Measurements from ENCODE around the gene ARG2.
"Not testable (repeated sequence)": the region's sequence is repeated elsewhere in the genome, so short reads cannot be mapped to it uniquely, and the experiment has no call there.

Gene ARG2

GRCh38 chr14:67595392-67595791 is 24.3 kb upstream of the ARG2 start:
- Histone ChIP-seq H3K27ac (no peak overlapping the region), H3K36me3 (ENCODE audit: control insufficient read depth, insufficient read depth, low read length) (no peaks in the 10 kb centered on the region), H3K4me3 (ENCODE audit: low read depth, low read length) (no peak overlapping the region), H3K79me2 (no peaks in the 10 kb centered on the region), H3K4me1 (no peaks in the 10 kb centered on the region), H3K27me3 (ENCODE audit: control insufficient read depth, insufficient read depth, low read length) (no peaks in the 10 kb centered on the region), H3K9ac (no peak overlapping the region), H3K9me3 (ENCODE audit: control insufficient read depth, low read length) (no peaks in the 10 kb centered on the region), H2AFZ (no peak overlapping the region), H3K4me2 (ENCODE audit: low read length) (no peak overlapping the region)
- no peak for TF ChIP-seq CTCF (IDR thresholded peaks at IDR 0.05)

DNA sequence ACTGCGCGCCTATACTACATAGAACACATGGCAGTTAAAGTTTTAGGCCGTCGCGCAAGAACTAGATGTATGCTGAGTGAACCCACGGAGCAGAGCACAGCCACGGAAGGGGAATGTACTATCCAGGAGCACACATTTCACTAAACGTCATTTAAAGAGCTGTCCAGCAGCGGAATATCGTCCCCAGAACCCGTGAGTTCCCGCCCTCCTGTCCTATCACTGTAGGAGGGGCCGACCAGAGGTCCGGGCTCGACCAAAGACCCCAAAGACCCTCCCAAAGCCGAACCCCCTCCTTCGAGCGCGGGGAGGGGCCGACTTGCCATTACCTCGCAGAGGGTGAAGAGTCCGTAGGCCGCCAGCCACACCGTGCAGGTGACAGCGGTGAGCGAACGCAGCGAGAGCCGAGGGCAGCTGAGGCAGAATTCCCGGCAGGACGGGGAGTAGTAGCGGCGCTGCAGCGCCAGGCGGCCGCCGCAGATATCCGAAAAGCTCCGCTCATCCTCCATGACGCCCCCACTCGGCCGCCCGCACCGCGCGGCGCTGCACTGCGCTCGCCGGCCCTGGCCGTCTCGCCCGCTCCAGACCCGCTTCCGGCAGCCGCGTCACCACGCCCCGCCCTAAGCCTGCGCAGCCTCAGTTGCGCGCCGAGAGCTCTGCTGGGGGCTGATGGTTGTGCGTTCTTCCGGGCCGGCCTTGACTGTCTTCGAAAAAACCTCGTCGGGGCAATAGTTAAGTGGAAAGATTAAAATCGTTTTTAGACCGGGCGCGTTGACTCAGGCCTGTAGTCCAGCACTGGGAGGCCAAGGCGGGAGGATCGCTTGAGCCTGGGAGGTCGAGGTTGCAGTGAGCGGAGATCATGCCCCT is 19.8 kb upstream of the ARG2 start, which contains the start of gene PIGH:
Gene PIGH (minus strand): TSS at position 571 of the 864 bp plus-strand sequence. CDS start 65 bp downstream, at position 506.
- Histone ChIP-seq H2AFZ (peak within 1 kb of the TSS; percentile 98), H3K4me3 (ENCODE audit: low read depth, low read length) (peak within 1 kb of the TSS; percentile 81), H3K27ac (peak within 1 kb of the TSS; percentile 92), H3K79me2 (no peaks in the 10 kb centered on the region), H3K4me2 (ENCODE audit: low read length) (peak within 1 kb of the TSS; percentile 75), H3K9ac (peak within 1 kb of the TSS; percentile 49), H3K9me3 (ENCODE audit: control insufficient read depth, low read length) (no peaks in the 10 kb centered on the region), H3K36me3 (ENCODE audit: control insufficient read depth, insufficient read depth, low read length) (no peaks in the 10 kb centered on the region), H3K27me3 (ENCODE audit: control insufficient read depth, insufficient read depth, low read length) (no peaks in the 10 kb centered on the region), H3K4me1 (no peaks in the 10 kb centered on the region)
- TF ChIP-seq CTCF (IDR thresholded peaks at IDR 0.05): peak; percentile 73

DNA sequence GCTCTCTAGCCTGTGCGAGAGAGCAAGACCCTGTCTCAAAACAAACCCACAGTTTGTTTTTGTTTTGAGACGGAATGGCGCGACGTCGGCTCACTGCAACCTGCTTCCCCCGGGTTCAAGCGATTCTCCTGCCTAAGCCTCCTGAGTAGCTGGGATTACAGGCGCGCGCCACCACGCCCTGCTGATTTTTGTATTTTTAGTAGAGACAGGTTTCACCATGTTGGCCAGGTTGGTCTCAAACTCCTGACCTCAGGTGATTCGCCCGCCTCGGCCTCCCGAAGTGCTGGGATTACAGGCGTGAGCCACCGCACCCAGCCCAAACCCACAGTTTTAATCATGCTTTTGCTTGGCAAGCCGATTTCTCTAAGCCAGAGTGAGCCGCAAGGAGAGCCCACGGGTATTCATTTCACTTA is 19.2 kb upstream of the ARG2 start:
- Histone ChIP-seq H3K27ac (peak overlapping the region; percentile 92), H3K4me3 (ENCODE audit: low read depth, low read length) (peak overlapping the region; percentile 81), H2AFZ (peak overlapping the region; percentile 98), H3K4me2 (ENCODE audit: low read length) (peak overlapping the region; percentile 75)
- H3K9ac ChIP-seq; H3K79me2 ChIP-seq; H3K36me3 ChIP-seq (ENCODE audit: control insufficient read depth, insufficient read depth, low read length); H3K27me3 ChIP-seq (ENCODE audit: control insufficient read depth, insufficient read depth, low read length); H3K4me1 ChIP-seq; H3K9me3 ChIP-seq (ENCODE audit: control insufficient read depth, low read length): not testable (repeated sequence)

GRCh38 chr14:67602076-67602475 is 17.6 kb upstream of the ARG2 start:
- no peaks in the 10 kb centered on the region for H3K36me3 ChIP-seq (ENCODE audit: control insufficient read depth, insufficient read depth, low read length)
- no peak overlapping the region for H2AFZ ChIP-seq
- H3K9me3 ChIP-seq (ENCODE audit: control insufficient read depth, low read length): no peaks in the 10 kb centered on the region
- H3K9ac ChIP-seq: no peak overlapping the region
- no peak for TF ChIP-seq CTCF (IDR thresholded peaks at IDR 0.05)
- H3K4me3 ChIP-seq (ENCODE audit: low read depth, low read length): no peak overlapping the region
- no peaks in the 10 kb centered on the region for H3K27me3 ChIP-seq (ENCODE audit: control insufficient read depth, insufficient read depth, low read length)
- no peaks in the 10 kb centered on the region for H3K4me1 ChIP-seq
- no peaks in the 10 kb centered on the region for H3K79me2 ChIP-seq
- H3K27ac ChIP-seq: no peak overlapping the region
- no peak overlapping the region for H3K4me2 ChIP-seq (ENCODE audit: low read length)

GRCh38 chr14:67602995-67603545 is 16.6 kb upstream of the ARG2 start:
- Histone ChIP-seq H3K9ac (no peak overlapping the region), H3K27ac (no peak overlapping the region), H3K4me2 (ENCODE audit: low read length) (no peak overlapping the region), H3K27me3 (ENCODE audit: control insufficient read depth, insufficient read depth, low read length) (no peaks in the 10 kb centered on the region), H2AFZ (peak overlapping the region; percentile 44), H3K4me3 (ENCODE audit: low read depth, low read length) (no peak overlapping the region), H3K79me2 (no peaks in the 10 kb centered on the region), H3K36me3 (ENCODE audit: control insufficient read depth, insufficient read depth, low read length) (no peaks in the 10 kb centered on the region), H3K9me3 (ENCODE audit: control insufficient read depth, low read length) (no peaks in the 10 kb centered on the region), H3K4me1 (no peaks in the 10 kb centered on the region)
- TF ChIP-seq CTCF (IDR thresholded peaks at IDR 0.05): no peak
